H9 (cell line): ENCODE measurements around the gene USP17L25. TPM values are rescaled to one million over a fixed set of nuclear protein-coding genes. Genes with fewer than 3 reads are reported as not detected.
"Not testable (repeated sequence)": the region's sequence is repeated elsewhere in the genome, so short reads cannot be mapped to it uniquely, and the experiment has no call there.

Experiments
- DNase-seq: peaks from one replicate; pipeline ENCODE4 v3.0.0-alpha.2; 2017
- H2AFZ ChIP-seq: one replicate; pipeline ENCODE4 v1.6.1; 2013; ENCODE audit warnings: mild to moderate bottlenecking, low read length, control low read depth, moderate library complexity
- H2AK5ac ChIP-seq: 2 replicates; pipeline ENCODE4 v1.6.1; 2013; ENCODE audit warnings: low read length, control low read depth, mixed read lengths; ENCODE audit not compliant: insufficient read length
- H2BK120ac ChIP-seq: one replicate; pipeline ENCODE4 v1.6.1; 2013; ENCODE audit warnings: low read depth, mild to moderate bottlenecking, low read length, control low read depth, inconsistent platforms; ENCODE audit not compliant: poor library complexity, severe bottlenecking
- H2BK12ac ChIP-seq: 2 replicates; pipeline ENCODE4 v1.6.1; 2013; ENCODE audit warnings: low read length, control low read depth, mixed read lengths, low read depth; ENCODE audit not compliant: insufficient read length
- H2BK15ac ChIP-seq: 2 replicates; pipeline ENCODE4 v1.6.1; 2013; ENCODE audit warnings: low read depth, low read length, control low read depth
- H2BK20ac ChIP-seq: one replicate; pipeline ENCODE4 v1.6.1; 2013; ENCODE audit warnings: low read depth, mild to moderate bottlenecking, low read length, control low read depth, inconsistent platforms; ENCODE audit not compliant: poor library complexity, severe bottlenecking
- H2BK5ac ChIP-seq: 2 replicates; pipeline ENCODE4 v1.6.1; 2013; ENCODE audit warnings: low read length, control low read depth, mixed read lengths; ENCODE audit not compliant: insufficient read length
- H3K14ac ChIP-seq: 2 replicates; pipeline ENCODE4 v1.6.1; 2013; ENCODE audit warnings: low read length, control low read depth; ENCODE audit not compliant: insufficient read depth
- H3K18ac ChIP-seq: 2 replicates; pipeline ENCODE4 v1.6.1; 2013; ENCODE audit warnings: low read depth, mild to moderate bottlenecking, mixed read lengths, low read length, control low read depth; ENCODE audit not compliant: insufficient read length
- H3K23ac ChIP-seq: 2 replicates; pipeline ENCODE4 v1.6.1; 2013; ENCODE audit warnings: low read length, control low read depth, mixed read lengths, low read depth; ENCODE audit not compliant: insufficient read length
- H3K23me2 ChIP-seq: 2 replicates; pipeline ENCODE4 v1.6.1; 2013; ENCODE audit warnings: low read depth, mild to moderate bottlenecking, mixed read lengths, low read length, control low read depth; ENCODE audit not compliant: insufficient read length, poor library complexity, severe bottlenecking
- H3K27ac ChIP-seq: 2 replicates; pipeline ENCODE4 v1.5.1; 2013; ENCODE audit warnings: low read length, control low read depth, mixed read lengths, low read depth; ENCODE audit not compliant: insufficient read length
- H3K27me3 ChIP-seq: 2 replicates; pipeline ENCODE4 v1.6.1; 2013; ENCODE audit warnings: low read length, control low read depth, inconsistent platforms; ENCODE audit not compliant: insufficient read depth
- H3K4ac ChIP-seq: 2 replicates; pipeline ENCODE4 v1.6.1; 2013; ENCODE audit warnings: low read depth, mild to moderate bottlenecking, control low read depth, inconsistent platforms, low read length, moderate library complexity
- H3K4me1 ChIP-seq: 2 replicates; pipeline ENCODE4 v1.6.1; 2013; ENCODE audit warnings: low read length, control low read depth, inconsistent platforms; ENCODE audit not compliant: insufficient read depth
- H3K4me2 ChIP-seq: 2 replicates; pipeline ENCODE4 v1.6.1; 2013; ENCODE audit warnings: low read length, control low read depth, mixed read lengths; ENCODE audit not compliant: insufficient read length, insufficient read depth
- H3K56ac ChIP-seq: 2 replicates; pipeline ENCODE4 v1.6.1; 2013; ENCODE audit warnings: low read depth, mild to moderate bottlenecking, mixed read lengths, low read length, control low read depth; ENCODE audit not compliant: insufficient read length
- H3K79me1 ChIP-seq: 2 replicates; pipeline ENCODE4 v1.6.1; 2013; ENCODE audit warnings: low read depth, mild to moderate bottlenecking, moderate library complexity, low read length, control low read depth, inconsistent platforms; ENCODE audit not compliant: insufficient read depth, poor library complexity, severe bottlenecking
- H3K79me2 ChIP-seq: 2 replicates; pipeline ENCODE4 v1.6.1; 2013; ENCODE audit warnings: low read length, control low read depth, inconsistent platforms; ENCODE audit not compliant: insufficient read depth
- H3K9ac ChIP-seq: 2 replicates; pipeline ENCODE4 v1.6.1; 2013; ENCODE audit warnings: low read length, control low read depth, mixed read lengths; ENCODE audit not compliant: insufficient read length; ENCODE audit errors: extremely low read depth
- H3K9me3 ChIP-seq: one replicate; pipeline ENCODE4 v1.6.1; 2013; ENCODE audit warnings: low read depth, low read length, inconsistent platforms; ENCODE audit not compliant: control insufficient read depth
- H3T11ph ChIP-seq: one replicate; pipeline ENCODE4 v1.6.1; 2013; ENCODE audit warnings: mild to moderate bottlenecking, low read length, control low read depth, inconsistent platforms
- H4K20me1 ChIP-seq: one replicate; pipeline ENCODE4 v1.6.1; 2013; ENCODE audit not compliant: control insufficient read depth, insufficient read length, insufficient read depth
- H4K5ac ChIP-seq: 2 replicates; pipeline ENCODE4 v1.6.1; 2013; ENCODE audit warnings: low read depth, mild to moderate bottlenecking, mixed read lengths, low read length, control low read depth; ENCODE audit not compliant: insufficient read length
- H4K8ac ChIP-seq: replicated peaks from 2 replicates; pipeline ENCODE4 v1.6.1; 2013; ENCODE audit warnings: low read length, control low read depth, mixed read lengths, low read depth; ENCODE audit not compliant: insufficient read length
- H4K91ac ChIP-seq: 2 replicates; pipeline ENCODE4 v1.6.1; 2013; ENCODE audit warnings: low read depth, mild to moderate bottlenecking, moderate library complexity, mixed read lengths, low read length, control low read depth; ENCODE audit not compliant: insufficient read length
- H3K27ac Mint-ChIP-seq, 3 experiments: 2 replicates in 2 of 3; 3 replicates in 1 of 3; pipeline ENCODE4 v1.8.0; 2020 to 2021; ENCODE audit warnings: mixed read lengths in 3 of 3, mild to moderate bottlenecking in 1 of 3, moderate library complexity in 1 of 3
- H3K27me3 Mint-ChIP-seq: 2 replicates; pipeline ENCODE4 v1.8.0; 2021; ENCODE audit warnings: low read depth, mild to moderate bottlenecking, moderate library complexity, mixed read lengths
- H3K36me3 Mint-ChIP-seq, 3 experiments: 2 replicates in 2 of 3; 3 replicates in 1 of 3; pipeline ENCODE4 v1.8.0; 2020 to 2021; ENCODE audit warnings: low read depth in 3 of 3, mixed read lengths in 3 of 3; ENCODE audit not compliant: insufficient read depth in 1 of 3
- H3K4me1 Mint-ChIP-seq, 2 experiments: 2 replicates each; pipeline ENCODE4 v1.8.0; 2020; ENCODE audit warnings: mixed read lengths in 2 of 2
- H3K4me3 Mint-ChIP-seq, 2 experiments: 2 replicates in 1 of 2; 3 replicates in 1 of 2; pipeline ENCODE4 v1.8.0; 2020 to 2021; ENCODE audit warnings: mild to moderate bottlenecking in 2 of 2, mixed read lengths in 2 of 2, moderate library complexity in 1 of 2
- H3K9me3 Mint-ChIP-seq, 2 experiments: 2 replicates in 1 of 2; 3 replicates in 1 of 2; pipeline ENCODE4 v1.8.0; 2020; ENCODE audit warnings: mild to moderate bottlenecking in 2 of 2, mixed read lengths in 2 of 2, moderate library complexity in 1 of 2
- WGBS: extraction: QIAGEN DNeasy Blood & Tissue Kit; methylation state at CpG from one replicate; pipeline ENCODE4 v1.1.7; 2013; ENCODE audit warnings: missing lambda C conversion rate, low lambda C conversion rate, mixed read lengths; ENCODE audit not compliant: insufficient read length; ENCODE audit errors: extremely low coverage; 5-methylcytosine and 5-hydroxymethylcytosine counted together
- total RNA-seq: library from RNA; stranded (reverse); gene quantifications from 2 replicates; pipeline ENCODE4 v1.2.1, GENCODE V29; 2021

Gene USP17L25
- total RNA-seq, 1 experiment from 2014 or later: not detected

DNA sequence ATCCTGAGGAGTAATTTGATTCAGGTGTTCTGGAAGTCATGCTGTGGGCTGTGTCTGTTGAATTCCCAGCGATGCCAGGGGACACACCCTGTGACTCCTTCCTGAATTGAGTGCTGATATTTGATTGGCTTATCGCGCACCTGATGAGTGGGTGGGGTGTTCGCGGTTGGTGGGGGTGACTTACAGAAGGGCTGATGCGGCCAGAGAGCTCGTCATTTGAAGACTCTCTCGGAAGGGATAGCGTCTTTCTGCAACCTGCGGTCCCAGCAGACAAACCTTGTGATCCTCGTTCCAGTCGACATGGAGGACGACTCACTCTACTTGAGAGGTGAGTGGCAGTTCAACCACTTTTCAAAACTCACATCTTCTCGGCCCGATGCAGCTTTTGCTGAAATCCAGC lies 4.8 kb upstream of the USP17L25 start, which contains the start of gene USP17L24:
Gene USP17L24, plus strand, starts transcription at position 301 of the 400 bp plus-strand sequence. Its CDS starts 0 bp downstream, at position 301.
- H3K4me1 Mint-ChIP-seq, H3K27ac Mint-ChIP-seq, H2BK120ac ChIP-seq, H3K56ac ChIP-seq, H3T11ph ChIP-seq, H3K4ac ChIP-seq, H3K27me3 ChIP-seq, H3K9me3 ChIP-seq, H3K27ac ChIP-seq, H3K4me2 ChIP-seq, H4K5ac ChIP-seq, H3K36me3 Mint-ChIP-seq, H3K9ac ChIP-seq, H2BK20ac ChIP-seq, H3K18ac ChIP-seq, H2BK12ac ChIP-seq, H4K91ac ChIP-seq, H4K20me1 ChIP-seq, H2AFZ ChIP-seq, H2BK15ac ChIP-seq, H3K79me1 ChIP-seq, H3K27me3 Mint-ChIP-seq, H2AK5ac ChIP-seq, H3K9me3 Mint-ChIP-seq, H3K4me1 ChIP-seq, H2BK5ac ChIP-seq, H3K4me3 Mint-ChIP-seq, DNase-seq, H3K14ac ChIP-seq, H3K79me2 ChIP-seq, H3K23ac ChIP-seq, H3K23me2 ChIP-seq, H4K8ac ChIP-seq: not testable (repeated sequence)
- no CpG with 5 or more reads among the region's 15 CpGs for WGBS

DNA sequence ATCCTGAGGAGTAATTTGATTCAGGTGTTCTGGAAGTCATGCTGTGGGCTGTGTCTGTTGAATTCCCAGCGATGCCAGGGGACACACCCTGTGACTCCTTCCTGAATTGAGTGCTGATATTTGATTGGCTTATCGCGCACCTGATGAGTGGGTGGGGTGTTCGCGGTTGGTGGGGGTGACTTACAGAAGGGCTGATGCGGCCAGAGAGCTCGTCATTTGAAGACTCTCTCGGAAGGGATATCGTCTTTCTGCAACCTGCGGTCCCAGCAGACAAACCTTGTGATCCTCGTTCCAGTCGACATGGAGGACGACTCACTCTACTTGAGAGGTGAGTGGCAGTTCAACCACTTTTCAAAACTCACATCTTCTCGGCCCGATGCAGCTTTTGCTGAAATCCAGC lies 4.6 kb downstream of the USP17L25 start, which contains the start of gene USP17L26:
Gene USP17L26, plus strand, starts transcription at position 301 of the 400 bp plus-strand sequence. Its CDS starts 0 bp downstream, at position 301.
- not testable (repeated sequence) for H4K5ac ChIP-seq, H4K20me1 ChIP-seq, H3K4me2 ChIP-seq, H4K91ac ChIP-seq, H3T11ph ChIP-seq, H2BK5ac ChIP-seq, H3K27me3 Mint-ChIP-seq, H2BK120ac ChIP-seq, H3K27ac Mint-ChIP-seq, H3K18ac ChIP-seq, H3K79me1 ChIP-seq, H3K14ac ChIP-seq, H3K4me3 Mint-ChIP-seq, H2AK5ac ChIP-seq, H3K4ac ChIP-seq, H3K4me1 ChIP-seq, H3K23ac ChIP-seq, DNase-seq, H3K9ac ChIP-seq, H3K27ac ChIP-seq, H3K9me3 Mint-ChIP-seq, H2AFZ ChIP-seq, H3K4me1 Mint-ChIP-seq, H2BK12ac ChIP-seq, H3K9me3 ChIP-seq, H2BK20ac ChIP-seq, H3K23me2 ChIP-seq, H2BK15ac ChIP-seq, H3K36me3 Mint-ChIP-seq, H3K79me2 ChIP-seq, H4K8ac ChIP-seq, H3K56ac ChIP-seq, H3K27me3 ChIP-seq
- no CpG with 5 or more reads among the region's 15 CpGs for WGBS
